NCI-H1092 (cell line): ENCODE data around the gene EPB41L1.

Source experiments
- DNase-seq: peaks from one replicate; lab custom pipeline; 2025; lab: John Stamatoyannopoulos, UW

The EPB41L1 gene

GRCh38 chr20:36261389-36262105 lies 107.0 kb downstream of the EPB41L1 start:
- no peak for DNase-seq

GRCh38 chr20:36262440-36262839 lies 107.9 kb downstream of the EPB41L1 start:
- no peak for DNase-seq

GRCh38 chr20:36264426-36265246 lies 110.1 kb downstream of the EPB41L1 start:
- DNase-seq, result no peak

- DNase-seq, result no peak
Observed at GRCh38 chr20:36266189-36266588, 111.6 kb downstream of the EPB41L1 start.

GRCh38 chr20:36267605-36268381 lies 113.3 kb downstream of the EPB41L1 start:
- DNase-seq, result no peak

- DNase-seq, result no peak
Observed at GRCh38 chr20:36268440-36269342, 114.2 kb downstream of the EPB41L1 start.

GRCh38 chr20:36269507-36269906 lies 115.0 kb downstream of the EPB41L1 start:
- DNase-seq, result no peak

GRCh38 chr20:36270744-36271638 lies 116.5 kb downstream of the EPB41L1 start:
- DNase-seq, result no peak

GRCh38 chr20:36271639-36272546 lies 117.4 kb downstream of the EPB41L1 start:
- DNase-seq, result no peak

GRCh38 chr20:36272547-36273220 lies 118.1 kb downstream of the EPB41L1 start:
- DNase-seq, result no peak

GRCh38 chr20:36273414-36274180 lies 119.1 kb downstream of the EPB41L1 start:
- DNase-seq, result no peak

GRCh38 chr20:36274181-36274841 lies 119.8 kb downstream of the EPB41L1 start:
- no peak for DNase-seq

GRCh38 chr20:36275011-36275410 lies 120.5 kb downstream of the EPB41L1 start:
- no peak for DNase-seq

- no peak for DNase-seq
Observed at GRCh38 chr20:36275441-36276189, 121.1 kb downstream of the EPB41L1 start.

GRCh38 chr20:36277546-36277945 lies 123.0 kb downstream of the EPB41L1 start:
- no peak for DNase-seq

- no peak for DNase-seq
Observed at GRCh38 chr20:36279362-36279761, 124.8 kb downstream of the EPB41L1 start.

- no peak for DNase-seq
Observed at GRCh38 chr20:36279776-36280175, 125.2 kb downstream of the EPB41L1 start.
